SK-N-SH (cell line): ENCODE data around the gene HYAL2.

Source experiments
- EZH2phosphoT487 ChIP-seq: fragments of 200-600 bp; sonication (generic); IDR thresholded peaks from 2 replicates; pipeline ENCODE4 v1.6.1; 2017; ENCODE audit warnings: low read depth, mixed run types, mild to moderate bottlenecking, antibody characterized with exemption, moderate library complexity, borderline replicate concordance
- FOXM1 ChIP-seq: IDR thresholded peaks from 2 replicates; pipeline ENCODE4 v1.4.0; 2012; ENCODE audit warnings: low read depth, mild to moderate bottlenecking
- GABPA ChIP-seq: IDR thresholded peaks from 2 replicates; pipeline ENCODE4 v1.4.0; 2012; ENCODE audit warnings: low read depth, mild to moderate bottlenecking
- POLR2AphosphoS5 ChIP-seq: IDR thresholded peaks from 2 replicates; pipeline ENCODE4 v1.6.1; 2012; ENCODE audit warnings: low read depth, low read length
- RFX5 ChIP-seq: IDR thresholded peaks from 2 replicates; pipeline ENCODE4 v1.6.1; 2012; ENCODE audit warnings: mild to moderate bottlenecking, improper control_type of control experiment, low read length
- RXRA ChIP-seq: IDR thresholded peaks from 2 replicates; pipeline ENCODE4 v1.4.0; 2012; ENCODE audit warnings: low read depth, mild to moderate bottlenecking, borderline replicate concordance
- SIN3A ChIP-seq: IDR thresholded peaks from 2 replicates; pipeline ENCODE4 v1.6.1; 2012; ENCODE audit warnings: low read depth, mild to moderate bottlenecking, low read length, moderate library complexity, borderline replicate concordance
- SMC3 ChIP-seq: IDR thresholded peaks from 2 replicates; pipeline ENCODE4 v1.6.1; 2012; ENCODE audit warnings: low read depth, low read length, improper control_type of control experiment
- YY1 ChIP-seq: IDR thresholded peaks from 2 replicates; pipeline ENCODE4 v1.4.0; 2012; ENCODE audit warnings: low read depth, mild to moderate bottlenecking
- TF ChIP-seq, protein P1 (sequence below): fragments of 200-600 bp; sonication (generic); IDR thresholded peaks from 2 replicates; pipeline ENCODE4 v1.6.1; 2017; ENCODE audit warnings: antibody characterized with exemption, mild to moderate bottlenecking, moderate library complexity
- TF ChIP-seq, protein P2 (sequence below): fragments of 150-350 bp; IDR thresholded peaks from 2 replicates; pipeline ENCODE4 v1.6.1; 2016; ENCODE audit warnings: mild to moderate bottlenecking, low read depth, low read length
- TF ChIP-seq, protein P3 (sequence below): IDR thresholded peaks from 2 replicates; pipeline ENCODE4; 2012
- TF ChIP-seq, protein P4 (sequence below): IDR thresholded peaks from 2 replicates; pipeline ENCODE4 v1.4.0; 2012; ENCODE audit warnings: low read depth

DNA sequence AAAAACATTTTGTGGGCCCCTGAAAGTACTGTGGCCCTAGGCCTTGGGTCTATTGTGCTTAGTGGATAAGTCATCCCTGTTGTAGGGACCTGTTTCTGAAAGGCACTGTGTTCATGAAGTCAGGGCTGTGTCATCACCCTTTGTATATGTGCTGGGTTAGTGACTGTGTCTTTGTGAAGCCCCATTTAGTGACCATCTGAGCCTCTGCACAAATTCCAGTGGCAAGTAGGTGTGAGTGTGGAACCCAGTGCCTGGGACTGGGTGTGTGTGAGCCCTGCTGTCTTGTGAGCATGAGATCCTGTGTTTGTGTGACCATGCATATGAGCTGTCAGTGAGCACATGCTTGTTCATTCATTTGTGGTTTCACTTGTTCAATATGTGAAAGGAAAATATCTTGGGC, 17.9 kb downstream of the HYAL2 start:
- TF ChIP-seq SIN3A (no peak), RFX5 (no peak), RXRA (no peak), YY1 (no peak), EZH2phosphoT487 (no peak), FOXM1 (no peak), GABPA (no peak), SMC3 (no peak), POLR2AphosphoS5 (no peak)
- TF ChIP-seq, protein P1, sequence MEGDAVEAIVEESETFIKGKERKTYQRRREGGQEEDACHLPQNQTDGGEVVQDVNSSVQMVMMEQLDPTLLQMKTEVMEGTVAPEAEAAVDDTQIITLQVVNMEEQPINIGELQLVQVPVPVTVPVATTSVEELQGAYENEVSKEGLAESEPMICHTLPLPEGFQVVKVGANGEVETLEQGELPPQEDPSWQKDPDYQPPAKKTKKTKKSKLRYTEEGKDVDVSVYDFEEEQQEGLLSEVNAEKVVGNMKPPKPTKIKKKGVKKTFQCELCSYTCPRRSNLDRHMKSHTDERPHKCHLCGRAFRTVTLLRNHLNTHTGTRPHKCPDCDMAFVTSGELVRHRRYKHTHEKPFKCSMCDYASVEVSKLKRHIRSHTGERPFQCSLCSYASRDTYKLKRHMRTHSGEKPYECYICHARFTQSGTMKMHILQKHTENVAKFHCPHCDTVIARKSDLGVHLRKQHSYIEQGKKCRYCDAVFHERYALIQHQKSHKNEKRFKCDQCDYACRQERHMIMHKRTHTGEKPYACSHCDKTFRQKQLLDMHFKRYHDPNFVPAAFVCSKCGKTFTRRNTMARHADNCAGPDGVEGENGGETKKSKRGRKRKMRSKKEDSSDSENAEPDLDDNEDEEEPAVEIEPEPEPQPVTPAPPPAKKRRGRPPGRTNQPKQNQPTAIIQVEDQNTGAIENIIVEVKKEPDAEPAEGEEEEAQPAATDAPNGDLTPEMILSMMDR, result no peak
- TF ChIP-seq, protein P2, sequence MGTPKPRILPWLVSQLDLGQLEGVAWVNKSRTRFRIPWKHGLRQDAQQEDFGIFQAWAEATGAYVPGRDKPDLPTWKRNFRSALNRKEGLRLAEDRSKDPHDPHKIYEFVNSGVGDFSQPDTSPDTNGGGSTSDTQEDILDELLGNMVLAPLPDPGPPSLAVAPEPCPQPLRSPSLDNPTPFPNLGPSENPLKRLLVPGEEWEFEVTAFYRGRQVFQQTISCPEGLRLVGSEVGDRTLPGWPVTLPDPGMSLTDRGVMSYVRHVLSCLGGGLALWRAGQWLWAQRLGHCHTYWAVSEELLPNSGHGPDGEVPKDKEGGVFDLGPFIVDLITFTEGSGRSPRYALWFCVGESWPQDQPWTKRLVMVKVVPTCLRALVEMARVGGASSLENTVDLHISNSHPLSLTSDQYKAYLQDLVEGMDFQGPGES, result no peak
- TF ChIP-seq, protein P3, sequence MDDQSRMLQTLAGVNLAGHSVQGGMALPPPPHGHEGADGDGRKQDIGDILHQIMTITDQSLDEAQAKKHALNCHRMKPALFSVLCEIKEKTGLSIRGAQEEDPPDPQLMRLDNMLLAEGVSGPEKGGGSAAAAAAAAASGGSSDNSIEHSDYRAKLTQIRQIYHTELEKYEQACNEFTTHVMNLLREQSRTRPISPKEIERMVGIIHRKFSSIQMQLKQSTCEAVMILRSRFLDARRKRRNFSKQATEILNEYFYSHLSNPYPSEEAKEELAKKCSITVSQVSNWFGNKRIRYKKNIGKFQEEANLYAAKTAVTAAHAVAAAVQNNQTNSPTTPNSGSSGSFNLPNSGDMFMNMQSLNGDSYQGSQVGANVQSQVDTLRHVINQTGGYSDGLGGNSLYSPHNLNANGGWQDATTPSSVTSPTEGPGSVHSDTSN, result no peak
- TF ChIP-seq, protein P4, sequence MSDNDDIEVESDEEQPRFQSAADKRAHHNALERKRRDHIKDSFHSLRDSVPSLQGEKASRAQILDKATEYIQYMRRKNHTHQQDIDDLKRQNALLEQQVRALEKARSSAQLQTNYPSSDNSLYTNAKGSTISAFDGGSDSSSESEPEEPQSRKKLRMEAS, result no peak
